ENCODE results near the gene DLEC1.

DNA sequence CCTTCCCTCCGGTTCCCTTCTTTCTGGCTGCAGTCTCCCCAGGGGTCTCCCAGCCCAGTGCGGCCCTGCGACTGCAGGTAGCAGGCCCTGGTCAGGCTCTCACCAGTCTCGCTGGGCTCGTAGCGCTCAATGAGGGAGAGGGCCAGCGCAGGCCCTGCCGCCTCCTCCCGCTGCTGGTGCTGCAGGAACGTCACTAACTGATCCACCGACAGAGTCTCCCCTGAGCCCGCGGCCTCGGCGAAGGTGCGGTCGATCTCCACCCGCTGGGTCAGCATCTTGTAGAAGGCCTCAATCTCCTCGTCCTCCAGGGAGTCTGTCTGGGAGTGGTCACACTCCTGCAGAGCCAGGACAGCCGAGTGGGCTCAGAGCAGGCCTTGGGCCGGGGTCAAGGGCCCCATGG is 27.9 kb upstream of the DLEC1 start:
- TF ChIP-seq, protein P1, sequence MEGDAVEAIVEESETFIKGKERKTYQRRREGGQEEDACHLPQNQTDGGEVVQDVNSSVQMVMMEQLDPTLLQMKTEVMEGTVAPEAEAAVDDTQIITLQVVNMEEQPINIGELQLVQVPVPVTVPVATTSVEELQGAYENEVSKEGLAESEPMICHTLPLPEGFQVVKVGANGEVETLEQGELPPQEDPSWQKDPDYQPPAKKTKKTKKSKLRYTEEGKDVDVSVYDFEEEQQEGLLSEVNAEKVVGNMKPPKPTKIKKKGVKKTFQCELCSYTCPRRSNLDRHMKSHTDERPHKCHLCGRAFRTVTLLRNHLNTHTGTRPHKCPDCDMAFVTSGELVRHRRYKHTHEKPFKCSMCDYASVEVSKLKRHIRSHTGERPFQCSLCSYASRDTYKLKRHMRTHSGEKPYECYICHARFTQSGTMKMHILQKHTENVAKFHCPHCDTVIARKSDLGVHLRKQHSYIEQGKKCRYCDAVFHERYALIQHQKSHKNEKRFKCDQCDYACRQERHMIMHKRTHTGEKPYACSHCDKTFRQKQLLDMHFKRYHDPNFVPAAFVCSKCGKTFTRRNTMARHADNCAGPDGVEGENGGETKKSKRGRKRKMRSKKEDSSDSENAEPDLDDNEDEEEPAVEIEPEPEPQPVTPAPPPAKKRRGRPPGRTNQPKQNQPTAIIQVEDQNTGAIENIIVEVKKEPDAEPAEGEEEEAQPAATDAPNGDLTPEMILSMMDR (IDR thresholded peaks at IDR 0.05), result no peak
- no peak for TF ChIP-seq EP300 (IDR thresholded peaks at IDR 0.05)
- no peak for TF ChIP-seq POLR2AphosphoS5 (IDR thresholded peaks at IDR 0.05)
- no peak for TF ChIP-seq POLR2A (IDR thresholded peaks at IDR 0.05; ENCODE audit: low read depth)

Data from esophagus muscularis mucosa (tissue), 4 donors.